HepG2 (cell line): ENCODE measurements around the gene INTS6. TPM values are rescaled to one million over a fixed set of nuclear protein-coding genes. Genes with fewer than 3 reads are reported as not detected.

Experiments used
- ATAC-seq: fragments of 200-7000 bp; cut with Tn5 transposase; 3 replicates; pipeline ENCODE4 v1.9.1; 2020; ENCODE audit warnings: mild to moderate bottlenecking, moderate library complexity
- BruUV-seq: library from RNA; stranded (reverse); fragments of 400-500 nt; replicated peaks from 2 replicates; lab custom pipeline; 2021; lab: Mats Ljungman, UMichigan
- CTCF ChIA-PET: fragments of 300-600 bp; formaldehyde crosslinking; extraction: SDS; loops from one replicate; lab custom pipeline; 2021; ENCODE audit warnings: low total read pairs, inconsistent platforms, low intra/inter-chr PET ratio; lab: Yijun Ruan, JAX
- POLR2A ChIA-PET: fragments of 350-600 bp; sonication (Branson Sonifier 250); formaldehyde crosslinking; loops from one replicate; lab custom pipeline; 2020; ENCODE audit warnings: antibody characterized with exemption, inconsistent platforms; lab: Yijun Ruan, JAX
- DNase-seq: peaks from one replicate; pipeline ENCODE4 v3.0.0-alpha.2; 2015; ENCODE audit warnings: low spot score
- FAIRE-seq: peaks from 3 replicates; lab custom pipeline; 2011; peaks lifted over from hg19 to GRCh38; lab: Jason Lieb, UNC
- H2AFZ ChIP-seq: one replicate; pipeline ENCODE4 v1.6.1; 2011; ENCODE audit warnings: low read length, inconsistent platforms
- H3K27ac ChIP-seq: fragments of 300-600 bp; 3 replicates; pipeline ENCODE4 v1.8.0; 2011; ENCODE audit warnings: mixed run types, mild to moderate bottlenecking, mixed read lengths, low read length, inconsistent platforms; ENCODE audit not compliant: insufficient read depth; ENCODE audit errors: extremely low read length
- H3K27me3 ChIP-seq, 2 experiments: fragments of 200-600 bp in 1 of 2; 2 replicates in 1 of 2; 3 replicates in 1 of 2; pipeline versions ENCODE4 v1.6.0 to v1.8.0; 2011; ENCODE audit warnings: low read length in 2 of 2, mild to moderate bottlenecking in 2 of 2, moderate library complexity in 2 of 2, inconsistent platforms in 1 of 2; ENCODE audit not compliant: insufficient read depth in 2 of 2, control insufficient read depth in 1 of 2
- H3K36me3 ChIP-seq, 2 experiments: fragments of 200-600 bp in 1 of 2; replicated peaks in 1 of 2; 2 replicates in 1 of 2; 3 replicates in 1 of 2; pipeline versions ENCODE4 v1.5.1 to v1.8.0; 2011; ENCODE audit warnings: low read length in 2 of 2, inconsistent platforms in 1 of 2; ENCODE audit not compliant: insufficient read depth in 2 of 2, control insufficient read depth in 1 of 2
- H3K4me1 ChIP-seq: 2 replicates; pipeline ENCODE4 v1.5.1; 2012; ENCODE audit warnings: low read length, inconsistent platforms; ENCODE audit not compliant: insufficient read depth
- H3K4me2 ChIP-seq: 2 replicates; pipeline ENCODE4 v1.6.0; 2011; ENCODE audit warnings: low read depth, low read length, inconsistent platforms
- H3K4me3 ChIP-seq, 3 experiments: fragments of 200-600 bp in 1 of 3; sonication (generic), shearing (Covaris generic) in 1 of 3; replicated peaks in 1 of 3; 2 replicates each; pipeline ENCODE4 v1.5.1; 2011 to 2016; ENCODE audit warnings: low read length in 3 of 3, inconsistent platforms in 2 of 3, low read depth in 2 of 3, mild to moderate bottlenecking in 2 of 3, control low read depth in 1 of 3, mixed read lengths in 1 of 3; ENCODE audit not compliant: insufficient read depth in 1 of 3
- H3K79me2 ChIP-seq: one replicate; pipeline ENCODE4 v1.6.1; 2011; ENCODE audit warnings: low read length, inconsistent platforms; ENCODE audit not compliant: insufficient read depth
- H3K9ac ChIP-seq: 2 replicates; pipeline ENCODE4 v1.6.0; 2011; ENCODE audit warnings: mild to moderate bottlenecking, low read depth, low read length, inconsistent platforms; ENCODE audit not compliant: insufficient read depth
- H3K9me3 ChIP-seq: 2 replicates; pipeline ENCODE4 v1.5.1; 2012; ENCODE audit warnings: mild to moderate bottlenecking, low read length
- H4K20me1 ChIP-seq: 2 replicates; pipeline ENCODE4 v1.6.0; 2011; ENCODE audit warnings: inconsistent platforms, mild to moderate bottlenecking, low read length, moderate library complexity; ENCODE audit not compliant: insufficient read depth
- ATM ChIP-seq: fragments of 450-650 bp; IDR thresholded peaks from 2 replicates; pipeline ENCODE4 v1.7.1; 2017; ENCODE audit warnings: mild to moderate bottlenecking, borderline replicate concordance
- CEBPB ChIP-seq: IDR thresholded peaks from 2 replicates; pipeline ENCODE4 v1.6.1; 2011; ENCODE audit warnings: low read depth, low read length, improper control_type of control experiment, borderline replicate concordance
- CREB1 ChIP-seq, 2 experiments: fragments of 450-650 bp in 1 of 2; IDR thresholded peaks; 2 replicates each; pipeline ENCODE4 v1.6.1; 2016 to 2017; ENCODE audit warnings: control low read depth in 1 of 2, mild to moderate bottlenecking in 1 of 2, missing compliant biosample characterization in 1 of 2, missing genetic modification characterization in 1 of 2
- SNAPC4 ChIP-seq: sonication (generic); formaldehyde crosslinking; IDR thresholded peaks from 2 replicates; pipeline ENCODE4 v1.4.0; 2020; ENCODE audit warnings: mild to moderate bottlenecking, missing genetic modification reagents
- ZNF543 ChIP-seq: sonication (generic); formaldehyde crosslinking; IDR thresholded peaks from 2 replicates; pipeline ENCODE4 v1.4.0; 2020; ENCODE audit warnings: mild to moderate bottlenecking, missing genetic modification reagents
- WGBS: methylation state at CpG from one replicate; pipeline ENCODE4 v1.1.6; 2017; ENCODE audit warnings: low lambda C conversion rate; 5-methylcytosine and 5-hydroxymethylcytosine counted together
- in situ Hi-C: cut with HindIII; loops from 2 replicates; pipeline ENCODE4 v1.10.0; 2017; ENCODE audit warnings: low pct_unique_long_range_greater_than_20kb; ENCODE audit not compliant: extremely low pct_ligation_motif_present
- intact Hi-C: fragments of 100-400 bp; cut with micrococcal nuclease; formaldehyde crosslinking; loops from one replicate; pipeline ENCODE4 v1.10.0; 2022; ENCODE audit not compliant: unreplicated experiment
- polyA plus RNA-seq, 8 experiments: library from polyadenylated mRNA; depleted of rRNA in 3 of 8; stranded (reverse) in 7 of 8; unstranded in 1 of 8; fragments of >200 nt; fragmentation: Illumina TruSeq in 4 of 8; extraction: Trizol in 4 of 8; gene quantifications; 2 replicates each; pipeline versions ENCODE4 v1.2.1 to v1.2.3, GENCODE V29; 2011 to 2016; ENCODE audit warnings: low read depth in 4 of 8, missing spikeins in 1 of 8, mixed read lengths in 1 of 8; ENCODE audit not compliant: insufficient read depth in 1 of 8
- total RNA-seq, 5 experiments: library from RNA; depleted of rRNA; stranded (reverse); fragments of >200 nt; fragmentation: Illumina TruSeq; extraction: Trizol; gene quantifications; 2 replicates each; pipeline ENCODE4 v1.2.3, GENCODE V29; 2016; ENCODE audit warnings: low read depth in 1 of 5

INTS6 gene
- total and polyA plus RNA-seq, 2 of the 13 experiments (the other 11 are each of a cell fraction or from before 2014, with no cell fraction given): 27.9 to 38.4 TPM

- DNase-seq (no peak), FAIRE-seq (no peak), ATAC-seq (no peak)
- BruUV-seq: no TSS peak
- Histone ChIP-seq H3K27me3 (peaks cover 0 to 5% of the 10 kb centered on the region in 2 experiments; a peak in 1 of 5 replicates), H4K20me1 (no peaks in the 10 kb centered on the region), H3K4me3 (no peak overlapping the region), H3K36me3 (no peaks in the 10 kb centered on the region), H3K9me3 (no peaks in the 10 kb centered on the region), H3K4me1 (no peaks in the 10 kb centered on the region), H3K4me2 (no peak overlapping the region), H3K27ac (no peak overlapping the region), H3K79me2 (no peaks in the 10 kb centered on the region), H3K9ac (no peak overlapping the region), H2AFZ (no peak overlapping the region)
- ChIA-PET CTCF (no interaction called here), POLR2A (no interaction called here)
- TF ChIP-seq CEBPB (peak; percentile 43; the same call in 1 of the 2 replicates), ATM (no peak)
- 51% methylated on average over 2 of the region's 2 CpGs for WGBS
- in situ Hi-C loops: no loop called here
- intact Hi-C loops: no loop called here
These were observed 124.9 kb downstream of the INTS6 start for GRCh38 chr13:51327961-51328360.

GRCh38 chr13:51326777-51327176, 126.1 kb downstream of the INTS6 start:
- H3K36me3 ChIP-seq: no peaks in the 10 kb centered on the region
- no peaks in the 10 kb centered on the region for H3K9me3 ChIP-seq
- WGBS: 52% methylated on average over 2 of the region's 2 CpGs
- ChIA-PET POLR2A (no interaction called here), CTCF (interaction anchor here (0.5 kb wide), 1 partner anchor 1602 kb away, joined by 3 read pairs; no protein-coding TSS in a partner anchor)
- no peak overlapping the region for H2AFZ ChIP-seq
- H3K9ac ChIP-seq: no peak overlapping the region
- no peaks in the 10 kb centered on the region for H4K20me1 ChIP-seq
- in situ Hi-C loops (no loop called here), intact Hi-C loops (no loop called here)
- H3K79me2 ChIP-seq: no peaks in the 10 kb centered on the region
- DNase-seq: no peak
- TF ChIP-seq CREB1 (IDR thresholded peaks at IDR 0.05) (peak; percentile 61), CREB1 (CRISPR knock-in tag; IDR thresholded peaks at IDR 0.05) (no peak), ZNF543 (CRISPR knock-in tag) (no peak), SNAPC4 (CRISPR knock-in tag) (no peak)
- H3K4me3 ChIP-seq: no peak overlapping the region
- no TSS peak for BruUV-seq
- H3K4me1 ChIP-seq: no peaks in the 10 kb centered on the region
- H3K27me3 ChIP-seq: peaks cover 2 to 6% of the 10 kb centered on the region in 2 experiments; a peak in 2 of 5 replicates
- ATAC-seq: no peak
- H3K27ac ChIP-seq: no peak overlapping the region
- no peak overlapping the region for H3K4me2 ChIP-seq
- no peak for FAIRE-seq
